ENCODE results near the gene SRSF10. TPM values are rescaled to one million over a fixed set of nuclear protein-coding genes. Genes with fewer than 3 reads are reported as not detected.
A peak's percentile ranks its signal among the peaks of the same experiment; 100 is the strongest.
"Not testable (repeated sequence)": the region's sequence is repeated elsewhere in the genome, so short reads cannot be mapped to it uniquely, and the experiment has no call there.

SRSF10 gene
- total and polyA plus RNA-seq, 4 donors, result 55.1 to 251 (median 78.4) TPM

DNA sequence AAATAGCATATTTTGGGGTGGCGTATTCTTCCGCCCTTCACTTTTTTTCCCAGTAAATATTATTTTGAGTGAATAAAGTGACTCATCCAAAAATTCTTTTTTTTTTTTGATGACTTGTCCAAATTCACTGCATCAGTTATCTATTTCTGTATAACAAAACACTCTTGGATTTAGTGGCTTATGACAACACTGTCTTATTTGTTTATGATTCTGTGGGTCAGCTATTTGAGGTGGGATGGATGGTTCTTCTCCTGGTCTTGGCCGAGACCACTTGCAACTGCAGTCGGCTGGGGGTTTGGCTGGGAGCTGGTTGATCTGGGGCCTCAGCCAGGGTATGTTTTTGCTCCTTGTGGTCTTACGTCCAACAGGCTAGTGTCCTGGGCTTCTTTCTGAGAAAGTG, 39.9 kb upstream of the SRSF10 start:
- Histone ChIP-seq H3K27me3 (ENCODE audit: control insufficient read depth in 3 of 3, insufficient read depth in 3 of 3, low read length in 2 of 3) (no peaks in the 10 kb centered on the region), H3K9ac (ENCODE audit: insufficient read depth in 1 of 2, low read length in 2 of 2) (no peak overlapping the region), H3K4me1 (ENCODE audit: control insufficient read depth in 5 of 5, insufficient read depth in 5 of 5, low read length in 5 of 5) (peaks cover 8 to 34% (median 17%) of the 10 kb centered on the region in 5 donors), H3K4me3 (no peak overlapping the region), H3K36me3 (ENCODE audit: control insufficient read depth in 4 of 4, insufficient read depth in 4 of 4, low read length in 4 of 4) (no peaks in the 10 kb centered on the region), H3K9me3 (ENCODE audit: control insufficient read depth in 4 of 4, insufficient read depth in 3 of 4, low read length in 3 of 4) (no peaks in the 10 kb centered on the region), H3K27ac (ENCODE audit: low read depth in 1 of 2, low read length in 1 of 2) (peak overlapping the region; percentile 47 to 72)
- WGBS, 2 donors, result 86 to 90% methylated on average over 5 of the region's 5 CpGs
- DNase-seq, result peak; percentile 24 to 34 (median 28)
- TF ChIP-seq, protein P1, sequence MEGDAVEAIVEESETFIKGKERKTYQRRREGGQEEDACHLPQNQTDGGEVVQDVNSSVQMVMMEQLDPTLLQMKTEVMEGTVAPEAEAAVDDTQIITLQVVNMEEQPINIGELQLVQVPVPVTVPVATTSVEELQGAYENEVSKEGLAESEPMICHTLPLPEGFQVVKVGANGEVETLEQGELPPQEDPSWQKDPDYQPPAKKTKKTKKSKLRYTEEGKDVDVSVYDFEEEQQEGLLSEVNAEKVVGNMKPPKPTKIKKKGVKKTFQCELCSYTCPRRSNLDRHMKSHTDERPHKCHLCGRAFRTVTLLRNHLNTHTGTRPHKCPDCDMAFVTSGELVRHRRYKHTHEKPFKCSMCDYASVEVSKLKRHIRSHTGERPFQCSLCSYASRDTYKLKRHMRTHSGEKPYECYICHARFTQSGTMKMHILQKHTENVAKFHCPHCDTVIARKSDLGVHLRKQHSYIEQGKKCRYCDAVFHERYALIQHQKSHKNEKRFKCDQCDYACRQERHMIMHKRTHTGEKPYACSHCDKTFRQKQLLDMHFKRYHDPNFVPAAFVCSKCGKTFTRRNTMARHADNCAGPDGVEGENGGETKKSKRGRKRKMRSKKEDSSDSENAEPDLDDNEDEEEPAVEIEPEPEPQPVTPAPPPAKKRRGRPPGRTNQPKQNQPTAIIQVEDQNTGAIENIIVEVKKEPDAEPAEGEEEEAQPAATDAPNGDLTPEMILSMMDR (IDR thresholded peaks at IDR 0.05; ENCODE audit: control extremely low read depth, extremely low read depth), result no peak
- no peak for ATAC-seq (ENCODE audit: insufficient read depth, low FRiP score)

- Histone ChIP-seq H3K9ac (ENCODE audit: insufficient read depth in 1 of 2, low read length in 2 of 2) (peak overlapping the region; percentile 51 to 71), H3K9me3 (ENCODE audit: control insufficient read depth in 4 of 4, insufficient read depth in 3 of 4, low read length in 3 of 4) (no peaks in the 10 kb centered on the region), H3K4me1 (ENCODE audit: control insufficient read depth in 5 of 5, insufficient read depth in 5 of 5, low read length in 5 of 5) (peaks cover 8 to 37% (median 17%) of the 10 kb centered on the region in 5 donors), H3K4me3 (no peak overlapping the region), H3K27ac (ENCODE audit: low read depth in 1 of 2, low read length in 1 of 2) (peak overlapping the region; percentile 94 to 98), H3K27me3 (ENCODE audit: control insufficient read depth in 3 of 3, insufficient read depth in 3 of 3, low read length in 2 of 3) (no peaks in the 10 kb centered on the region), H3K36me3 (ENCODE audit: control insufficient read depth in 4 of 4, insufficient read depth in 4 of 4, low read length in 4 of 4) (no peaks in the 10 kb centered on the region)
- DNase-seq (peak; percentile 99), ATAC-seq (ENCODE audit: insufficient read depth, low FRiP score) (peak; percentile 88)
- WGBS, 2 donors, result 47 to 69% methylated on average over 20 of the region's 20 CpGs
- TF ChIP-seq, protein P1 (IDR thresholded peaks at IDR 0.05; ENCODE audit: control extremely low read depth, extremely low read depth), result no peak
Measured at GRCh38 chr1:24018611-24019580, 38.8 kb upstream of the SRSF10 start.

GRCh38 chr1:24015221-24016210, 35.4 kb upstream of the SRSF10 start:
- TF ChIP-seq, protein P1 (IDR thresholded peaks at IDR 0.05; ENCODE audit: control extremely low read depth, extremely low read depth), result no peak
- peak overlapping the region in 1 of 2 donors; percentile 94 for H3K27ac ChIP-seq (ENCODE audit: low read depth in 1 of 2, low read length in 1 of 2)
- peaks cover 2 to 23% (median 9%) of the 10 kb centered on the region in 5 donors for H3K4me1 ChIP-seq (ENCODE audit: control insufficient read depth in 5 of 5, insufficient read depth in 5 of 5, low read length in 5 of 5)
- 47 to 71% methylated on average over 6 of the region's 6 CpGs for WGBS, 2 donors
- no peak overlapping the region for H3K9ac ChIP-seq (ENCODE audit: insufficient read depth in 1 of 2, low read length in 2 of 2)
- peak in 2 of 3 donors; percentile 46 to 69 for DNase-seq
- H3K4me3 ChIP-seq, result no peak overlapping the region
- no peaks in the 10 kb centered on the region for H3K36me3 ChIP-seq (ENCODE audit: control insufficient read depth in 4 of 4, insufficient read depth in 4 of 4, low read length in 4 of 4)
- no peaks in the 10 kb centered on the region for H3K9me3 ChIP-seq (ENCODE audit: control insufficient read depth in 4 of 4, insufficient read depth in 3 of 4, low read length in 3 of 4)
- ATAC-seq (ENCODE audit: insufficient read depth, low FRiP score), result no peak
- H3K27me3 ChIP-seq (ENCODE audit: control insufficient read depth in 3 of 3, insufficient read depth in 3 of 3, low read length in 2 of 3), result no peaks in the 10 kb centered on the region

DNA sequence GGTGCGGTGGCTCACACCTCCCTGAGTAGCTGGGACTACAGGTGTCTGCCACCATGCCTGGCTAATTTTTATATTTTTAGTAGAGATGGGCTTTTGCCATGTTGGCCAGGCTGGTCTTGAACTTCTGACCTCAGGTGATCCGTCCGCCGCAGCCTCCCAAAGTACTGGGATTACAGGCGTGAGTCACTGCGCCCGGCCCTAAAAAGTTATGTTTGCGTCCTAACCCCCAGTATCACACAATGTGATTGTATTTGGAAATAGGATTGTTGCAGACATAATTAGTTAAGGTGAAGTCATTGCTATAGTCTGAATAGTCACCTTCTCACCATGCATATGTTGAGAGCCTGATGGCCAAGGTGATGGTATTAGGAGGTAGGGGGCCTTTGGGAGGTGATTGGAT, 32.8 kb upstream of the SRSF10 start:
- not testable (repeated sequence) for H3K27me3 ChIP-seq (ENCODE audit: control insufficient read depth in 3 of 3, insufficient read depth in 3 of 3, low read length in 2 of 3); H3K4me1 ChIP-seq (ENCODE audit: control insufficient read depth in 5 of 5, insufficient read depth in 5 of 5, low read length in 5 of 5); DNase-seq; ATAC-seq (ENCODE audit: insufficient read depth, low FRiP score); H3K9me3 ChIP-seq (ENCODE audit: control insufficient read depth in 4 of 4, insufficient read depth in 3 of 4, low read length in 3 of 4); H3K36me3 ChIP-seq (ENCODE audit: control insufficient read depth in 4 of 4, insufficient read depth in 4 of 4, low read length in 4 of 4); H3K4me3 ChIP-seq; H3K27ac ChIP-seq (ENCODE audit: low read depth in 1 of 2, low read length in 1 of 2); H3K9ac ChIP-seq (ENCODE audit: insufficient read depth in 1 of 2, low read length in 2 of 2)
- WGBS, 2 donors, result 97 to 98% methylated on average over 8 of the region's 8 CpGs
